HG03342 (cell line): ENCODE measurements around the gene BRCA1.
"Not testable (repeated sequence)": the region's sequence is repeated elsewhere in the genome, so short reads cannot be mapped to it uniquely, and the experiment has no call there.

Source experiments
- ATAC-seq: cut with Tn5 transposase; IDR thresholded peaks from one replicate; pipeline ENCODE4 v1.9.1; 2021; ENCODE audit warnings: mild to moderate bottlenecking, moderate library complexity; ENCODE audit not compliant: unreplicated experiment

BRCA1 gene

DNA sequence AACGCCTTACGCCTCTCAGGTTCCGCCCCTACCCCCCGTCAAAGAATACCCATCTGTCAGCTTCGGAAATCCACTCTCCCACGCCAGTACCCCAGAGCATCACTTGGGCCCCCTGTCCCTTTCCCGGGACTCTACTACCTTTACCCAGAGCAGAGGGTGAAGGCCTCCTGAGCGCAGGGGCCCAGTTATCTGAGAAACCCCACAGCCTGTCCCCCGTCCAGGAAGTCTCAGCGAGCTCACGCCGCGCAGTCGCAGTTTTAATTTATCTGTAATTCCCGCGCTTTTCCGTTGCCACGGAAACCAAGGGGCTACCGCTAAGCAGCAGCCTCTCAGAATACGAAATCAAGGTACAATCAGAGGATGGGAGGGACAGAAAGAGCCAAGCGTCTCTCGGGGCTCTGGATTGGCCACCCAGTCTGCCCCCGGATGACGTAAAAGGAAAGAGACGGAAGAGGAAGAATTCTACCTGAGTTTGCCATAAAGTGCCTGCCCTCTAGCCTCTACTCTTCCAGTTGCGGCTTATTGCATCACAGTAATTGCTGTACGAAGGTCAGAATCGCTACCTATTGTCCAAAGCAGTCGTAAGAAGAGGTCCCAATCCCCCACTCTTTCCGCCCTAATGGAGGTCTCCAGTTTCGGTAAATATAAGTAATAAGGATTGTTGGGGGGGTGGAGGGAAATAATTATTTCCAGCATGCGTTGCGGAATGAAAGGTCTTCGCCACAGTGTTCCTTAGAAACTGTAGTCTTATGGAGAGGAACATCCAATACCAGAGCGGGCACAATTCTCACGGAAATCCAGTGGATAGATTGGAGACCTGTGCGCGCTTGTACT lies at the start of gene BRCA1:
BRCA1 (minus strand) TSS at position 232 of the 834 bp plus-strand sequence. CDS start 1,268 bp downstream, outside the sequence.
- peak; percentile 97 for ATAC-seq

DNA sequence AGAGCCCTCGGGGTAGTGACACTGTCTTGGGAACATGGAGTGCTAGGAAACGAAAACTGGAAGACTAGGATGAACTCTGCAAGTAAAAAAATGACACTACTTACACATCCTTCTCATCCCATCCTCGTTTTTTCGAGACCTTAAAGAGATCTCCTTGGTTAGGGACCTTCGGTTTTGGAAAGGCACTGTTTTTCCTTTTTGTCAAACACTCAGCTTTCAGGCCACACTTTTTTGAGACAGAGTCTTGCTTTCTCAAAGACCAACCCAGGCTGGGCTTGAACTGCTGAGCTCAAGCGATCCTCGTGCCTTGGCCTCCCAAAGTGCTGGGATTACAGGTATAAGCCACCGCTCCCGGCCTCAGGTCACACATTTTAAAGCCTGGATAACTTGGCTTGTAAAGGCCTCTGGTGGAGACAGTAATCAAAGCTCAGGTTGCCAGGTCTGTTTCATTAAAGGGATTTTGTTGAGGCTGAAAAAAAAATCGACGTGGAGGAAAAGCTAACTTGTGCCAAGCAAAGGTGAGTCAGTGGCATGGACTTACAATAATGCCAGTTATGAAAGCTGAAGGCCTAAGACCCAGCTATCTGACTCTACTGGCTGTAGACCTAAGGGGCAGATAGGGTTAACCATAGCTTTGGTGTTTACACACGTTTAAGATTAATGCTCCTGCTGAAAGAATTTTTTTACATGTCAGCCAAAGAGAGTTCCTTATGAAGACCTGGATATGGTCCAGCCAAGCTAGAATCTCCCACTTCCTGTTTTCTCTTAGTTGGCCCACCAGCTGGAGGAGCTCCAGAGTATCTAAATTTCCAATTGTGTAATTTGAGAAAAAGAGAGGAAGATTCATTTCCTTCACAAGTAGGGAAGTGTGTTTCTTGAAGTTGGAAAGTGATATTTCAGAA lies 46.7 kb upstream of the BRCA1 start:
- no peak for ATAC-seq

DNA sequence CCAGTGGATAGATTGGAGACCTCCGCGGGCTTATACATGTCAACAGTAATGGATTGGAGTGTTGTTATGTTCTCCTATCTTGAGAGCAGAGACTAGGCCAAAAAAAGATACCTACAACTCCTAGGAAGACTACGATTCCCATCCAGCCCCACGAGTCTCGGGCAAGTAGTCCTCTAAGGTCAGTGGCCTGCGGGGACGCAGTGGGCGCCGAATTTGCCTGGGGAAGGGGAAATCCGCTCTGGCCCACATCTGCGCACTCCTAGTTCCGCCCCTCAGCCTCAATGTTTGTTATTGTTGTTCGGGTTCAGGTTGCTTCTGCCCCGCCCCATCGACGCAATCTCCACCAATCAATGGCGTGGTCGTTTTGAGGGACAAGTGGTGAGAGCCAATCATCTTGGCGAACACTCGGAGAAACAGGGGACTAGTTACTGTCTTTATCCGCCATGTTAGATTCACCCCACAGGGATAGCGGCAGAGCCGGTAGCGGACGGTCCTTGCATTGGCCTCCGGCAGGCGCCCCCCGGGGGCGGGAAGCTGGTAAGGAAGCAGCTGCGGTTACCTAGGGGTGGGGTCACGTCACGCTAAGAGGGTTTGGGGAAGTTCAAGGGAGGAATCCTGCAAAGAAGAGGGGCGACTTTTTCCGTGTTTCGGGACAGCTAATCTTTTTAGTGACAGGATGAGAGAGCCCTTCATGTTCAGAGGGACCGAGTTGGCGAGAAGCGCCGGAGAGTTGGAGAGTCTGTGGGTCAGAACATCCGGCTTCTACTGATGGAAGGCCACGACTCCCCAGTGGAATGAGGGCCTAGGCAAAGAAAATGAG lies 45.8 kb upstream of the BRCA1 start, which contains the start of gene NBR1:
NBR1 (plus strand) TSS at position 449 of the 820 bp plus-strand sequence. CDS start 4,586 bp downstream, outside the sequence.
- ATAC-seq: peak; percentile 62

DNA sequence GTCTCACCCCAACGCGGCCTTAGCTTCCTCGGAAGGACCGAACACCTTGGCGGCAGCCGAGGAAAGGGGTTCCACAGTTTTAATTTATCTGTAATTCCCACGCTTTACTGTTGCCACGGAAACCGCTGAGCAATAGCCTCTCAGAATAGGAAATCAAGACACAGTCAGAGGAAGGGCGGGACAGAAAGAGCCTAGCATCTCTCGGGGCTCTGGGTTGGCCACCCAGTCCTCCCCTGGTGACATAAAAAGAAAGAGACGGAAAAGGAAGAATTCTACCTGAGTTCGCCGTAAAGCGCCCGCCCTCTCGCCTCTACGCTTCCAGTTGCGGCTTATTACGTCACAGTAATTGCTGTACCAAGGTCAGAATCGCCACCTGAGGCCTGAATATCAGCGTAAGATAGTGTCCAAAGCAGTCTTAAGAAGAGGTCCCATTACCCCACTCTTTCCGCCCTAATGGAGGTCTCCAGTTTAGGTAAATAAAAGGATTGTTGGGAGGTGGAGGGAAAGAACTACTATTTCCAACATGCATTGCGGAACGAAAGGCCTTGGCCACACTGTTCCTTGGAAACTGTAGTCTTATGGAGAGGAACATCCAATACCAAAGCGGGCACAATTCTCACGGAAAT lies 45.1 kb upstream of the BRCA1 start:
- peak; percentile 69 for ATAC-seq

DNA sequence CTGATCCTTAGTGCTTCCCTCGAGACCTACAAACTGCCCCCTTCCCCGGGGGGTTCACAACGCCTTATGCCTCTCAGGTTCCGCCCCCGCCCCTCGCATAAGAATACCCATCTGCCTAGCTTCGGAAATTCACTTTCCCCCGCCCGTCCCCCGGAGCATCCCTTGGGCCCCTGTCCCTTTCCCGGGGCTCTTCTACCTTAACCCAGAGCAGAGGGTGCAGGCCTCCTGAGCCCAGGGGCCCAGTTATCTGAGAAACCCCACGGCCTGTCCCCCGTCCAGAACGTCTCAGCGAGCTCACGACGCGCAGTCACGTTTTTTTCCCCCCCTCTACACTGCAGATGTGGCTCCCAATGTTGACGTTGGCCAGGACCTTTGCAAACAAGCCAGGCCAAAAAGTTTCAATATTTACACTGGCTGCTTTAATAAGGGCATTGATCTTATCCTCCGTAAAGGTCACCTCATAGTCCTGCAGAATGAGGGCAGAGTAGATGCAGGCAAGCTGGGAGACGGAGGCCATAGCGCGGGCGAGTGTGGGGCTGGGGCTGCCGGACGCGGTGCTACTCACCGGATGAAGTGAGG lies 44.5 kb upstream of the BRCA1 start:
- peak; percentile 25 for ATAC-seq

DNA sequence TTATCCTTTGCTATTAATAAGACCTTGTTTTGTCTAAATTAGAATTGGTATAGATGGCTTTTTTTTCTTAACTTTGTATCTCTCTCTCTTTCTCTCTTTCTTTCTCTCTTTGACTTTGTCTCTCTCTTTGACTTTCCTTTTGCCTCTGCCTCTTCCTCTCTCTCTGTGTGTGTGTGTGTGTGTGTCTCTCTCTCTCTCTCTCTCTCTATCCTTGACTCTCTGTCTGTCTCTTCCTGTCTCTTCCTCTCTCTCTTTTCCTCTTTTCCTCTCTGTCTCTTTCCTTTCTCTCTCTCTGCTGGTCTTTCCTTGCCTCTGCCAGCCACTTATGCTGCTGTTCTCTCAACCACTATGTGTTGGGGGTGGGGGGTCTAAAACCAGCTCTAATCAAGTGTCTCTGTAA lies 40.8 kb upstream of the BRCA1 start:
- not testable (repeated sequence) for ATAC-seq

DNA sequence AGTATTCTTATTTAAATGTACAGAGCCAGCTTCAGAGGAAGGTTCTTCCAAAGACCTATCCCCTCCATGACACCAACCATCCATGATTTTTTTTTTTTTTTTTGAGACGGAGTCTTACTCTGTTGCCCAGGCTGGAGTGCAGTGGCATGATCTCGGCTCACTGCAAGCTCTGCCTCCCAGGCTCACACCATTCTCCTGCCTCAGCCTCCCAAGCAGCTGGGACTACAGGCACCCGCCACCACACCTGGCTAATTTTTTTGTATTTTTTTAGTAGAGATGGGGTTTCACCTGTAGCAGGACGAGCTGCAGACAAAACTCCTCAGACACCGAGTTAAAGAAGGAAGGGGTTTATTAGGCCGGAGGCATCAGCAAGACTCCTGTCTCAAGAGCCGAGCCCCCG lies 34.8 kb upstream of the BRCA1 start:
- ATAC-seq: not testable (repeated sequence)

DNA sequence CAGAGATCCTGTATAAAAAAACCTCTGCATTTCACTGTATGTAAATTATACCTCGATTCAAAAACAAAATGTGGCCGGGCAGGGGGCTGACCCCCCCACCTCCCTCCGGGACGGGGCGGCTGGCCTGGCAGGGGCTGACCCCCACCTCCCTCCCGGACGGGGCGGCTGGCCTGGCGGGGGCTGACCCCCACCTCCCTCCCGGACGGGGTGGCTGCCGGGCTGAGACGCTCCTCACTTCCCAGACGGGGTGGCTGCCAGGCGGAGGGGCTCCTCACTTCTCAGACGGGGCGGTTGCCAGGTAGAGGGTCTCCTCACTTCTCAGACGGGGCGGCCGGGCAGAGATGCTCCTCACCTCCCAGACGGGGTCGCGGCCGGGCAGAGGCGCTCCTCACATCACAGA lies 34.1 kb upstream of the BRCA1 start:
- not testable (repeated sequence) for ATAC-seq

DNA sequence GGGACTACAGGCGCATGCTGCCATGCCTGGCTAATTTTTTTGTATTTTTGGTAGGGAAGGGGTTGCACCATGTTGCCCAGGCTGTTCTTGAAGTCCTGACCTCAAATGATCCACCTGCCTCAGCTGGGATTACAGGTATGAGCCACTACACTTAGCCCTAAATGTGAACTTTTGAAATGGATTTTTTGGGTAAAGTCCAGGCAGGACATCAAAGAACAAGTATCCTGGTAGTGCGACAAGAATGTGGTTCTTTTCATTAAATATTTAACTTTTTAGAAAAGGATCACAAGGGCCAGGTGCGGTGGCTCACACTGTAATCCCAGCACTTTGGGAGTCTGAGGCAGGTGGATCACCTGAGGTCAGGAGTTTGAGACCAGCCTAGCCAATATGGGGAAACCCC lies 30.5 kb upstream of the BRCA1 start:
- no peak for ATAC-seq

DNA sequence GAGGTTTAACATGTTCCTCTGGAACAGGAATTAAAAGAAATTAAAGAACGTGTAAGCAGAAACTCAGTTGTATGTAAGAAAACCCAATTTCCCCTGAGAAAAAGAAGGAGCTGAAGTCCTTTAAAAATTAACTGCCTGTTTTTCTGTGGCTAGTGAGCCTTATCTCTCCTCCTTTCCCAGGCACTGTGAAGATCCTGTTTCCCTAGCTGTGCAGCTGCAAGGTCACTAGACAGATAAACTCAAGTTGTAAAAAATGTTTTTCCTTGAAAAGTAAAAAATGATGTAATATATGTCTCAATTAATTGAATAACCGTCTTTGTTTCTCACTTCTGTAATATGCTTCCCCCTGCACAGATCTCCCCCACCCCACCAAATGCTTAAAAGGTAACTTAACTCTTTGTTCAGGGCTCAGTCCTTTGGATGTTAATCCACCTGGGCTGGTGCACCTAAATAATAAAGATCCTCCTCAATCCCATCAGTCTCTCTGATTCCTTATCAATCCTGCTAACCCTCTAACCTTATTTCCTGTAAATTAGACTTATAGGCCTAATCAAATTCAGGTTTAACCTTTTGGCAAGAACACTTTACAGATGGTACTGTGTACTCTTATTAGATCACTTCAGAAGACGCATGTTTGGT lies 28.2 kb upstream of the BRCA1 start:
- not testable (repeated sequence) for ATAC-seq

DNA sequence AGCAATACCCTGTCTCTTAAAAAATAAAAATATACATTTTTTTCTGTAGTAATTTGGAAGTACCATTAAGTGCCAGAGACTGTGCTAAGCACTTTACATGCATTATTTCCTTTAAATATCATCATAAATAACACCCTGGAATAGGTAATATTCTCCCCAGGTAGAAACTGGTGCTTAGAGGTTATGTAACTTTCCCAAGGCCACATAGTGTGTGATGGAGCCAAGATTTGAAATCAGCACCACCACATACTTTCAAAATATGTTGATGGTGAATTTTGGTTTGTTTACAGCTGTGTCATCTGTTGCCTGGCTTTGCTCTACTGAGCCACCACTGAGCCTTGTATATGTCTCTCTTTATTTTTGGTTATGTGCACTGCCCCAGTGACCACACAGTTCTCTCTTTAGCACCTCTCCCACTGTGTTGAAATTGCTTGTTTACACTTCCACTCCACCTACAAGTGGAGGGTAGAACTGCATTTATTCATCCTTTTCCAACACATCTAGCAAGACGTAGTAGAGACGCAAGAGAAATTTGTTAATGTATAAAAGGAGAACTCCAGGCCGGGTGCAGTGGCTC lies 26.8 kb upstream of the BRCA1 start:
- no peak for ATAC-seq

DNA sequence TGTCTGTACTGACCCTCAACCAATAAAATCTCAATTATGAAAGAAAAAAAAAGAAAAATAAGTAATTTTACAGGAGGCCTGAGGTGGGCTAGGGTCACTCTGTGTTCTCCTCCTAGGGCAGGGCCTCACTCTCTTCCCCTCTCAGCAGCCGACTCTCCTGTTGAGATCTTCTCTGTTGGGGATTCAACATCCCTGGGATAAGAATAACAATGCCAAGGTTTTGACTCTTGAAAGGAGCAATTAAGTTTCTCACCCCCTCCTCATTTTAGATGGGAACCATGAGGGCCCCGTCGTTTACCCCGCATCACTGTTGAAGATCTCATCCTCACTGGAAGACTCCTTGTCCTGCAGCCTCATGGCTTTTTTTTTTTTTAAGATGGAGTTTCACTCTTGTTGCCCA lies 21.5 kb upstream of the BRCA1 start:
- no peak for ATAC-seq

DNA sequence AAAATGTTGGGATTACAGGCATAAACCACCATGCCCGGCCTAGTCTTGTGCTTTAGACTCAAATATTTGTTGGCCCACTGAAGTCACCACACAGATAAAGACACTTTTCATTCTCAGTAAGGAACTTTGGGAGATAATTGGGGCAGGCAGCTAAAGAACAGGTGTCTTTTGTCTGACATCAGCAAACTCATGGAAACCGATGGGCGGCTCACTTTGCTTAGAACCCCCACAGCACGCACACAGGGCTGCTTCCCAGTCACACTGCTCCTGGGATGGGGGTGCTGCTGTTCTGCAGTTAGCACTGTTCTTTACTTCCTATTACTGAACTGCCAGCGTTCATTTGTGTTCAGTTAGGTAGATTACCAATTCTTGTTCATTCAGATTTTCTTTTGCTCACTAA lies 18.0 kb upstream of the BRCA1 start:
- no peak for ATAC-seq

DNA sequence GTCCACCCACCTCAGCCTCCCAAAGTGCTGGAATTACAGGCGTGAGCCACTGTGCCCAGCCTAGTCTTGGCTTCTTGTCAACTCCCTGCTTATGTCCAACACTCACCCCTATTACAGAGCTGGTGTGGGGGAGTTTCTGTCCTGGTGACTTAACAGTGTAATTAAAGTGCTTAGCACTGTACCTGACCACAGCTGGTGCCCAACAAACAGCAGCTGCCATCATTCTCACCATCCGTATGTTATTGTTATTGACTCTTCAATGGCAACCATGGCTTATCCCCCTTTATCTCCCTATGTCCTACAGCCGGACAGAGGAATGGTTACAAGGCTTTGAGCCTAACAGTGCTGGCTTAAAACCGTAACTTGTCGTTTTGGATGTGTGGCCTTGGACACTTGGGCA lies 17.0 kb upstream of the BRCA1 start:
- no peak for ATAC-seq

DNA sequence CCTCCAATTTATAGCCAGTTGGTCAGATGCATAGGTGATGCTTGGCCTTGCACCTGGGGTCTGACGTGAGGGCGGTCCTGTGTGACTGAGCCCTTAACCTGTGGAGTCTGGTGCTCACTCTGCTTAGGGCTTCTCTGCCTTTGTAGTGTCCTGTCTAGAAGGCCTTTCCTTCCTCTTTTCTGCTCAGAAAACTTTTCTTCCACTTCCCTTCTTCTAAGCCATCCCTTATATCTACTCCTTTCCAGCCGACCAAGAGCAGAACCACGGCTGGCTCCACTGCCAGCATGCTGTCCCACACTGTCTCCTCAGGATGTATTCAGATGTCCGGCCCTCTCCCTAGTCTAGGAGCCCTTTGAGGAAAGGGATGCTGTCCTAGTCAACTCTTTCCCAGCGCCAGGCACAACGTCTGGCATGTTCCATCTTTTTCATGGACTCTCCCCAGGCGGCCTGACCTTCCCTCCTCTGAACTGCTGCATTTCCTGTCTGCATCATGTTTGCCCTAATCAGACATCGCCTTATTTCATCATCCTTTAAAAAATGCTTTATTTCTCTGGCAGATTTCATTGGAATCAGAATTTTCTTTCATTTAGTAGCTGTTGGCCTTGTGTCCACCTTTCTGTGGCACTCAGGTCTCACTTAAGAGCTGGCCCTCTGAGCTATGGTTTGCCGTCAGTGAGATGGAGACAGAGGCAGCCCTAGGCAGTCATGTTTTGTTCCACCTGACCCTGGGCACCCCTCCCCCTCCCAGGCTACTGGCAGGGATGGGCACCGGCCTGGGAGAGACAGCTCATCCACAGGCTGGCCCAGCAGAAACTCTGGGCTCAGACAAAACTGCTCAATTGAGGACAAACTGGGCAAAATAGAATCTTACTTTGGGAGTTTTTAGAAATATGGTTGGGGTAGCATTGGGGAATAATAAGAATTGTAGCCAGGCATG lies 15.5 kb upstream of the BRCA1 start:
- no peak for ATAC-seq

DNA sequence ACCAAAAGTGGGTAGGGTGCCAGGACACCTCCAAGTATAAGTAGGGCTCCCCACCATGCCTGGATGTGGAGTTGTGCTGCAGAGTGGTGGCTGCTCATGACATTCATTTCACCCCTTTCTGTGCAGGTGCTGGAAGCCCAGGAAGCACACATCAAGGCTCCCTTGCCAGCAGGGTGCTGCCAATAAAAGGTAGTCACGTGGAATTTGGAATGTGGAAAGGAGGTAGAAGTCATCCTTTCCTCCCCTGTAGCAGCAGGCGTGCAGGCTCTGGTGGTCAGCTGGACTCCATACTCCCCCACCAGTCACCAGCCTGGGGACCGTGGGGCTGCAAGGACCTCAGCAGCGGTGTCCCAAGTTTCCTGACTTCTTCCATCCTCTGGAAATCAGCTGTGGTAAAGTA lies 13.4 kb upstream of the BRCA1 start:
- ATAC-seq: not testable (repeated sequence)

DNA sequence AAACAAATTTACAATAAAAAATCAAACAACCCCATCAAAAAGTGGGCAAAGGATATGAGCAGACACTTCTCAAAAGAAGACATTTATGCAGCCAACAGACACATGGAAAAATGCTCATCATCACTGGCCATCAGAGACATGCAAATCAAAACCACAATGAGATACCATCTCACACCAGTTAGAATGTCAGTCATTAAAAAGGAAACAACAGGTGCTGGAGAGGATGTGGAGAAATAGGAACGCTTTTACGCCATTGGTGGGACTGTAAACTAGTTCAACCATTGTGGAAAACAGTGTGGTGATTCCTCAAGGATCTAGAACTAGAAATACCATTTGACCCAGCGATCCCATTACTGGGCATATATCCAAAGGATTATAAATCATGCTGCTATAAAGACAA lies 11.4 kb upstream of the BRCA1 start:
- ATAC-seq: not testable (repeated sequence)

DNA sequence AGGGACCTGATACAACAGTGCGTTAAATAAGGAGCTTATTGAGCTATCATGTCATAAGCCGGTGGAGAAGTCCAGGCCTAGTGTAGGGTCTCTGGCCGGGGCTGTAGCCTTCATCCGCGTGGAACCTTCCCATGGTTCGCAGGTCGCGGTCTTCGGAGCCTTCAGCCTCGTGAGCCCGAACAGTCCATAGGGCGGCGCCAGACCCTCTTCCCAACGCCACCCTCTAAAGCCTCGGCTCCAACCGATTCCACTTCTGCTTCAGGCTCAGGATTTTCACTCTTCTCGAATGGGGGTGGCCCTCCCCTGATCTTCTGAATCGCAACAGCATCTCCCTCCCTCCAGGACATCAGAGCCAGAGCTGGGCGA lies 10.3 kb upstream of the BRCA1 start:
- ATAC-seq: no peak
